Mucosa of descending colon (tissue), 3 donors: ENCODE data around the gene SPAG16. TPM values are rescaled to one million over a fixed set of nuclear protein-coding genes. Genes with fewer than 3 reads are reported as not detected.

Experiments
- ATAC-seq: fragments of 200-7000 bp; cut with Tn5 transposase; one replicate; pipeline ENCODE4 v1.9.1; 2020; ENCODE audit warnings: mild to moderate bottlenecking, moderate library complexity
- DNase-seq, 3 donors: peaks; one replicate each; pipeline ENCODE4 v3.0.0-alpha.2; 2020
- H3K36me3 ChIP-seq: fragments of 200-600 bp; one replicate; pipeline ENCODE4 v1.8.0; 2021; ENCODE audit warnings: low read depth, mild to moderate bottlenecking
- H3K4me1 ChIP-seq: fragments of 200-600 bp; one replicate; pipeline ENCODE4 v1.8.0; 2021; ENCODE audit warnings: low read depth, mild to moderate bottlenecking
- H3K4me3 ChIP-seq: fragments of 200-600 bp; one replicate; pipeline ENCODE4 v1.8.0; 2021; ENCODE audit warnings: mild to moderate bottlenecking
- H3K9me3 ChIP-seq: fragments of 200-600 bp; one replicate; pipeline ENCODE4 v1.8.0; 2021; ENCODE audit warnings: mild to moderate bottlenecking
- CTCF ChIP-seq: fragments of 200-600 bp; IDR thresholded peaks from one replicate; pipeline ENCODE4 v1.8.0; 2022; ENCODE audit warnings: antibody characterized with exemption, mild to moderate bottlenecking
- intact Hi-C, 2 donors: fragments of 100-400 bp; cut with DNase I in 1 of 2; cut with micrococcal nuclease in 1 of 2; formaldehyde crosslinking; loops; one replicate each; pipeline versions ENCODE4 v1.11.0 to v1.11.1; 2022; cut with DNase I, micrococcal nuclease
- total RNA-seq, 3 donors: library from RNA; stranded (reverse); fragmentation: NEBNext Ultra II Directional in 2 of 3; extraction: Animal tissue kit (Norgen Biotek cat#: 25700) in 2 of 3; gene quantifications; one replicate each; pipeline versions ENCODE4 v1.2.1 to v1.2.4, GENCODE V29; 2021 to 2023
- donor health status: DM: no; HTN: no; CAD: no; lungs with moderate emphysema.
- donor health status: DM: no; HTN: no; CAD: no.
- donor health status: DM: no; HTN: yes; CAD: no.

Gene SPAG16
- total RNA-seq, 3 donors from 2014 or later: 18.1 to 20.3 (median 18.5) TPM

- no peaks in the 10 kb centered on the region for H3K9me3 ChIP-seq
- ATAC-seq (no peak), DNase-seq (no peak)
- H3K4me3 ChIP-seq: no peak overlapping the region
- no peak for TF ChIP-seq CTCF
- H3K36me3 ChIP-seq: no peaks in the 10 kb centered on the region
- intact Hi-C loops: no loop called here
- peaks cover 3% of the 10 kb centered on the region for H3K4me1 ChIP-seq
These were observed 32.1 kb upstream of the SPAG16 start for GRCh38 chr2:213252206-213252605.

DNA sequence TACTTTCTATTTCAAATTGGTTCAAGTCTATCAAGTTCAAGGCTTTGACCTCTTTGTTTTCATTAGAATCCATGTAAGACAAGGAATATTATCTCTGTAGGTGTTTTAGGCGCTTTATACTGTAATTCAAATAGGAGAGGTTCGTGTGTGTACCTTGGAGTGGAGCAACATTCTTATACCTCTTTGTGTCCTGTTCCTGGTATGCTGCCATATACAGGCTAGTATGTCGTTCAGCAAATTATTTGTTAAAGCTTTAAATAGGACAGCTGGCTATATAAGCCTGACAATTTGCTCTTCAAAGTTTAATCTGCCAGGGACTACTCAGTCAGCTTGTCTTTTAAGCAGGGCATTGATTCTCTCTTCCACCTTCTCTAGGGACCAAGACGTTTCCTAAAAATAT is 31.1 kb upstream of the SPAG16 start:
- ATAC-seq: no peak

DNA sequence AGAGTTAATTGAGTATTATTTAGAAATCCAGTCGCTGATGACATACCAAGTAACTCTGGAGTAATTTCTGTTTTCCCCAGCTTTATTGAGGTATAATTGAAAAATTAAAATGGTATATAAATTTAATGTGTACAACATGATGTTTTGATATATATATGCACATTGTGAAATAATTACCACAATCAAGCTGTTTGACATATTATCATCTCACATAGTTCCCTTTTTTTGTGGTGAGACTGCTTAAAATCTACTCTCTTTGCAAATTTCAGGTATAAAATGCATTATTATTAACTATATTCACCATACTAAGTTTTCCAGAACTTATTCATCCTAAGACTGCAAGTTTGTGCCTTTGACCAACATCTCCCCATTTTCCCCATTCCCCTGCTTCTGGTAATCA is 25.0 kb upstream of the SPAG16 start:
- no peaks in the 10 kb centered on the region for H3K4me1 ChIP-seq
- no peak for TF ChIP-seq CTCF
- intact Hi-C loops: no loop called here
- H3K9me3 ChIP-seq: no peaks in the 10 kb centered on the region
- H3K36me3 ChIP-seq: no peaks in the 10 kb centered on the region
- H3K4me3 ChIP-seq: no peak overlapping the region
- DNase-seq (no peak), ATAC-seq (no peak)

More for the DNA sequence above, 31.1 kb upstream of the SPAG16 start:
- Histone ChIP-seq H3K36me3 (no peaks in the 10 kb centered on the region), H3K9me3 (no peaks in the 10 kb centered on the region), H3K4me1 (peaks cover 3% of the 10 kb centered on the region), H3K4me3 (no peak overlapping the region)
- no peak for TF ChIP-seq CTCF
- intact Hi-C loops: no loop called here
- no peak for DNase-seq

DNA sequence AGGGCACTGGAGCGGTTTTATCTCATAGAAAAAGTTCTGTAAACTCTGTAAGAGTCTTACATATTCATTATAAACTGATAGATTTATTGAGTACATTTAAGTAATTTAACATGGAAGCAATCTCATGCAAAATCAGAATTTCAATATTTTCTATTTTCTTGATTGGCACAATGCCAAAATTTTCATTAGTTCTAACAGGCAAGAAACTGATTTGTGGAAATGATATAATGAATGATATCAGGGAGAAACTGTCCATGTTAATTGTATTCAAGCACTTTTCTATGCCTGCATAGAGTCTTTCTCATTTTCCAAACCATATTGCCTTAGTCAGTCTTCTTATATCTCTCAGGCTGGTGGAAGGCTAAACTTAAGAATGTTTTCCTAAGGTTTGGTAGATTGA is 23.0 kb upstream of the SPAG16 start:
- intact Hi-C loops: no loop called here

GRCh38 chr2:213261715-213262114 is 22.5 kb upstream of the SPAG16 start:
- intact Hi-C loops: no loop called here
- no peak for ATAC-seq
- H3K9me3 ChIP-seq: no peaks in the 10 kb centered on the region
- H3K4me3 ChIP-seq: no peak overlapping the region
- no peaks in the 10 kb centered on the region for H3K4me1 ChIP-seq
- DNase-seq: no peak
- H3K36me3 ChIP-seq: no peaks in the 10 kb centered on the region
- no peak for TF ChIP-seq CTCF

More for the DNA sequence above, 23.0 kb upstream of the SPAG16 start:
- DNase-seq (no peak), ATAC-seq (no peak)
- H3K4me1 ChIP-seq: no peaks in the 10 kb centered on the region
- H3K9me3 ChIP-seq: no peaks in the 10 kb centered on the region
- H3K36me3 ChIP-seq: no peaks in the 10 kb centered on the region
- TF ChIP-seq CTCF: no peak
- H3K4me3 ChIP-seq: no peak overlapping the region

DNA sequence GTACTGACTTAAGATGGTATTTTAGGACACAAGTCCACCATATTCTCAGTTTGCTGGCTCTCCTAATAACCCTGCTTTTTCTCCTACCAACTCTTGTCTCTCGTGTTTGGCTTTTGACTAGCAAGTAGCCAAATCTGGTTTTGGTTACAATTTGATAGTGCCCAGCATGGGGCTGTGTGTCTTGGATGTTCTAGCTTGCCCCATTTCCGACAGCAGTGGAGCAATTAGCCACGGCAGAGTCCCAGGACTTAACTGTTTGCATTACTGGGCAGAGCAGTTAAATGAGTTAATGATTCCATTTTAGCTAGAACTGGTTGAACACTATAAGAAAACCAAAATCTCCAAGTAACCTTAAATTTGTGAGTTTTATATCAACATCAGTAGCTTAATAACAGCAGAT is 18.6 kb upstream of the SPAG16 start:
- intact Hi-C loops: no loop called here
- DNase-seq (no peak), ATAC-seq (no peak)
- TF ChIP-seq CTCF: no peak
- no peaks in the 10 kb centered on the region for H3K4me1 ChIP-seq
- H3K4me3 ChIP-seq: no peak overlapping the region
- H3K36me3 ChIP-seq: no peaks in the 10 kb centered on the region
- H3K9me3 ChIP-seq: no peaks in the 10 kb centered on the region
